DOHH2 (cell line): ENCODE data around the gene COX10.

Experiments used
- H3F3A ChIP-seq: fragments of 200-600 bp; sonication (generic), shearing (Covaris generic); 2 replicates; pipeline ENCODE4 v1.6.0; 2016; ENCODE audit warnings: antibody characterized with exemption, mild to moderate bottlenecking; ENCODE audit not compliant: control insufficient read depth, insufficient read depth
- H3K27ac ChIP-seq: fragments of 200-600 bp; sonication (generic); 2 replicates; pipeline ENCODE4 v1.5.1; 2014; ENCODE audit warnings: low read depth, mild to moderate bottlenecking, low read length, moderate library complexity
- H3K27me3 ChIP-seq: fragments of 200-600 bp; sonication (generic); 2 replicates; pipeline ENCODE4 v1.6.1; 2014; ENCODE audit warnings: mild to moderate bottlenecking, low read length, mixed read lengths; ENCODE audit not compliant: control insufficient read depth
- H3K36me3 ChIP-seq: fragments of 200-600 bp; sonication (generic); 2 replicates; pipeline ENCODE4 v1.6.1; 2014; ENCODE audit warnings: mild to moderate bottlenecking, low read length, moderate library complexity, mixed read lengths; ENCODE audit not compliant: control insufficient read depth
- H3K4me1 ChIP-seq: fragments of 200-600 bp; sonication (generic); 2 replicates; pipeline ENCODE4 v1.6.1; 2014; ENCODE audit warnings: mild to moderate bottlenecking, low read length, mixed read lengths; ENCODE audit not compliant: control insufficient read depth
- H3K4me2 ChIP-seq: fragments of 200-600 bp; sonication (generic); 2 replicates; pipeline ENCODE4 v1.6.0; 2014; ENCODE audit warnings: mild to moderate bottlenecking, low read length, moderate library complexity
- H3K4me3 ChIP-seq: fragments of 200-600 bp; sonication (generic); 2 replicates; pipeline ENCODE4 v1.5.1; 2014; ENCODE audit warnings: mild to moderate bottlenecking, low read length, mixed read lengths
- H3K79me2 ChIP-seq: fragments of 200-600 bp; sonication (generic); 2 replicates; pipeline ENCODE4 v1.6.1; 2014; ENCODE audit warnings: mild to moderate bottlenecking, low read length, mixed read lengths; ENCODE audit not compliant: control insufficient read depth
- H3K9me2 ChIP-seq: fragments of 200-600 bp; sonication (generic); replicated peaks from 2 replicates; pipeline ENCODE4 v1.6.1; 2014; ENCODE audit warnings: mild to moderate bottlenecking, low read length, mixed read lengths; ENCODE audit not compliant: control insufficient read depth
- H3K9me3 ChIP-seq: fragments of 200-600 bp; sonication (generic); 2 replicates; pipeline ENCODE4 v1.6.1; 2014; ENCODE audit warnings: antibody characterized with exemption, low read length, mixed read lengths; ENCODE audit not compliant: control insufficient read depth, insufficient read depth
- H4K20me1 ChIP-seq: fragments of 200-600 bp; sonication (generic); 2 replicates; pipeline ENCODE4 v1.6.0; 2014; ENCODE audit warnings: low read depth, mild to moderate bottlenecking, antibody characterized with exemption, low read length, moderate library complexity; ENCODE audit not compliant: control insufficient read depth, insufficient read depth
- EZH2phosphoT487 ChIP-seq: fragments of 200-600 bp; sonication (generic); IDR thresholded peaks from 2 replicates; pipeline ENCODE4 v1.6.1; 2017; ENCODE audit warnings: borderline replicate concordance, mild to moderate bottlenecking, antibody characterized with exemption, low read length, moderate library complexity, mixed read lengths
- TF ChIP-seq, protein P1 (sequence below): fragments of 200-600 bp; sonication (generic); IDR thresholded peaks from one replicate; pipeline ENCODE4 v1.5.1; 2014; ENCODE audit warnings: antibody characterized with exemption, mild to moderate bottlenecking, low read depth, low read length; ENCODE audit not compliant: poor library complexity, severe bottlenecking

COX10 gene

DNA sequence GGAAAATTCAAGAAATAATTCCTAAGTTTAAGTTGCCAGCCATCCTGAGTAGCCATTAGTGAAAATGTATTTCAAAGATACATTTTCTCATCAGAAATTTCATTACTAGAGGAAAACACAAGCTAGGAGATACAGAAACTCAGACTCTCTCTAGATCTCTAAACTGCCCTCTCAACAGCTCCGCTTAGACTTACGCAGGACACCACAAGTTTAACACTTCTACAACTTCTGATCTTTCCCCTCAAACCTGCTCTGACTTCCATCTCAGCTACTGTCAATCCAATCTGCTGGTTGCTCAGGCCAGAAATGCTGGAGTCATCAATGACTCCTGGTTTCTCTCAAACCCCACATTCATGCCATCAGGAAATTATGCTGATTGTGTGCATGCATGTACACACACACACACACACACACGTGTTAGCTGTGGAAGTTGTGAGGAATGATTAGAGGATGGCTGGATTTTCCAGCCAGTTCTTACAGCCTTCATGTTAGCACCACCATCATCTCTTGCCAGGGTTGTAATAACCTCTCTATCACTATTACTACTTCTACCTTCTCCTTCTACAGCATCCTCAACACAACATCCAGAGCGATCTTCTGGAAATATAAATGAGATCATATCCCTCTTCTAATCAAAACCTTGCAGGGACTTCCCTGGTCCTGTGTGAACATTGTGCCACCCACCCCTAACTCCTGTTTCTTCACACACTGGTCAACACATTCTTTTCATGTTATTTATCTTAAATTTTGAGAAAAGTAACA lies 47.1 kb downstream of the COX10 start:
- Histone ChIP-seq H3F3A (no peaks in the 10 kb centered on the region), H3K4me3 (no peak overlapping the region), H3K4me1 (no peaks in the 10 kb centered on the region), H3K79me2 (peaks cover 28% of the 10 kb centered on the region), H4K20me1 (no peaks in the 10 kb centered on the region; the same call in 1 of the 2 replicates), H3K27ac (no peak overlapping the region), H3K36me3 (no peaks in the 10 kb centered on the region), H3K4me2 (no peak overlapping the region), H3K9me2 (no peaks in the 10 kb centered on the region), H3K9me3 (no peaks in the 10 kb centered on the region), H3K27me3 (no peaks in the 10 kb centered on the region)
- TF ChIP-seq EZH2phosphoT487: no peak
- TF ChIP-seq, protein P1, sequence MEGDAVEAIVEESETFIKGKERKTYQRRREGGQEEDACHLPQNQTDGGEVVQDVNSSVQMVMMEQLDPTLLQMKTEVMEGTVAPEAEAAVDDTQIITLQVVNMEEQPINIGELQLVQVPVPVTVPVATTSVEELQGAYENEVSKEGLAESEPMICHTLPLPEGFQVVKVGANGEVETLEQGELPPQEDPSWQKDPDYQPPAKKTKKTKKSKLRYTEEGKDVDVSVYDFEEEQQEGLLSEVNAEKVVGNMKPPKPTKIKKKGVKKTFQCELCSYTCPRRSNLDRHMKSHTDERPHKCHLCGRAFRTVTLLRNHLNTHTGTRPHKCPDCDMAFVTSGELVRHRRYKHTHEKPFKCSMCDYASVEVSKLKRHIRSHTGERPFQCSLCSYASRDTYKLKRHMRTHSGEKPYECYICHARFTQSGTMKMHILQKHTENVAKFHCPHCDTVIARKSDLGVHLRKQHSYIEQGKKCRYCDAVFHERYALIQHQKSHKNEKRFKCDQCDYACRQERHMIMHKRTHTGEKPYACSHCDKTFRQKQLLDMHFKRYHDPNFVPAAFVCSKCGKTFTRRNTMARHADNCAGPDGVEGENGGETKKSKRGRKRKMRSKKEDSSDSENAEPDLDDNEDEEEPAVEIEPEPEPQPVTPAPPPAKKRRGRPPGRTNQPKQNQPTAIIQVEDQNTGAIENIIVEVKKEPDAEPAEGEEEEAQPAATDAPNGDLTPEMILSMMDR: no peak

DNA sequence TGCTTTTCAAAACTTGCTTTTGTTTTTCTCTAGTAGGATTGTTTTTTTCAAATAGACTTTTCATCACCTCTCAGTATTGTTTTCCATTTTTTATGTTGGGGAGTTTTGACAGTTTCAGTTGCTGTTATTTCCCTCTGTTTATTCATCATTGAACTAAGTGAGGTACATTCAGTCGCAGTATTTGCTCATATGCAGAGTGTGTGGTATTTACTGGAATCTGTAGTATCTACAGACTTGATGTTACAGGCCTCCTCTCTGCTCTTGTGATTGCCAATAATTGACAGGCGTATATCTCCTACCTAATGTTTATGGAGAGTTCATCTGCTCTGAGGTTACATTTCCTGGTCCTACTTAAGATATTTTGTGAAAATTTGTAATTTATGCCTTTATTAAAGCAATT lies 49.6 kb downstream of the COX10 start:
- peaks cover 26% of the 10 kb centered on the region for H3K79me2 ChIP-seq
- no peaks in the 10 kb centered on the region for H3K36me3 ChIP-seq
- H3K9me2 ChIP-seq: no peaks in the 10 kb centered on the region
- no peaks in the 10 kb centered on the region for H3K4me1 ChIP-seq
- TF ChIP-seq, protein P1: no peak
- TF ChIP-seq EZH2phosphoT487: no peak
- no peaks in the 10 kb centered on the region for H3K27me3 ChIP-seq
- no peaks in the 10 kb centered on the region for H3F3A ChIP-seq
- H3K27ac ChIP-seq: no peak overlapping the region
- H4K20me1 ChIP-seq: no peaks in the 10 kb centered on the region; the same call in 1 of the 2 replicates
- no peak overlapping the region for H3K4me2 ChIP-seq
- H3K9me3 ChIP-seq: no peaks in the 10 kb centered on the region
- no peak overlapping the region for H3K4me3 ChIP-seq

DNA sequence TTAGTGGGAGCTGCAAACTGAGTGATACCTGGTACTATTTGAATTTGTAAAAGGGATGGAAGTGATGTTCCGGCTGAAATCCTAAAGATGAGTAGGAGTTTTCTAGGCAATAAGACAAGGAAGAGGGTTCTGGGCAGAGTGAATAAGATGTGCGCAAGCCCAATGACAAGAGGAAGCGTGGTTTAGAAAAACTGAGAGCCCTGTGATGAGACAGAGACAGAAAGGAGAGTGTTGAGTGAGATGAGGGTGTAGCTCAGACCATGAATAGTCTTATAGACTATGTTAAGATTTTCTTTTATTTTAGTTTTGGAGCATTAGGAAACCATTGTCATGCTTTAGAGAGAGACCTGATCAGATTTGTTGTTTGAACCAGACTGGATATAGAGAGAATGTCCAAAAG lies 50.2 kb downstream of the COX10 start:
- Histone ChIP-seq H3F3A (no peaks in the 10 kb centered on the region), H3K27ac (no peak overlapping the region), H3K27me3 (no peaks in the 10 kb centered on the region), H3K36me3 (no peaks in the 10 kb centered on the region), H4K20me1 (no peaks in the 10 kb centered on the region; the same call in 1 of the 2 replicates), H3K4me2 (no peak overlapping the region), H3K4me3 (no peak overlapping the region), H3K9me2 (no peaks in the 10 kb centered on the region), H3K9me3 (no peaks in the 10 kb centered on the region), H3K79me2 (peaks cover 30% of the 10 kb centered on the region), H3K4me1 (no peaks in the 10 kb centered on the region)
- TF ChIP-seq EZH2phosphoT487: no peak
- TF ChIP-seq, protein P1: no peak
